ENCODE measurements around the gene TLCD4. TPM values are rescaled to one million over a fixed set of nuclear protein-coding genes. Genes with fewer than 3 reads are reported as not detected.
A peak's percentile ranks its signal among the peaks of the same experiment; 100 is the strongest.

Gene TLCD4
- total and polyA plus RNA-seq, 2 of the 13 experiments (the other 11 are each of a cell fraction or from before 2014, with no cell fraction given) = 4.7 to 14.5 TPM

- TF ChIP-seq ZKSCAN1 (IDR thresholded peaks at IDR 0.05; ENCODE audit: low read length) = no peak
- no peak for TF ChIP-seq ZNF333 (CRISPR knock-in tag; IDR thresholded peaks at IDR 0.05; ENCODE audit: borderline replicate concordance)
- TF ChIP-seq ATAD3A (CRISPR knock-in tag; IDR thresholded peaks at IDR 0.05) = no peak
- no peak for TF ChIP-seq GPN1 (CRISPR knock-in tag; IDR thresholded peaks at IDR 0.05; ENCODE audit: borderline replicate concordance)
- TF ChIP-seq ZFP90 (CRISPR knock-in tag; IDR thresholded peaks at IDR 0.05; ENCODE audit: borderline replicate concordance) = no peak; the same call in 1 of the 2 replicates
- TF ChIP-seq ZFP41 (CRISPR knock-in tag; IDR thresholded peaks at IDR 0.05; ENCODE audit: borderline replicate concordance) = no peak
- TF ChIP-seq ZBTB20 (CRISPR knock-in tag; IDR thresholded peaks at IDR 0.05; ENCODE audit: borderline replicate concordance, low read depth) = no peak
- TF ChIP-seq NFKBIZ (CRISPR knock-in tag; IDR thresholded peaks at IDR 0.05) = no peak
- no peak for TF ChIP-seq RELA (CRISPR knock-in tag; IDR thresholded peaks at IDR 0.05)
- TF ChIP-seq JDP2 (CRISPR knock-in tag; IDR thresholded peaks at IDR 0.05; ENCODE audit: borderline replicate concordance) = no peak
- no peak for TF ChIP-seq ZNF18 (CRISPR knock-in tag; IDR thresholded peaks at IDR 0.05; ENCODE audit: insufficient replicate concordance)
- TF ChIP-seq ZBTB34 (CRISPR knock-in tag; IDR thresholded peaks at IDR 0.05) = no peak
- TF ChIP-seq ZNF781 (CRISPR knock-in tag; IDR thresholded peaks at IDR 0.05; ENCODE audit: borderline replicate concordance, not compliant biosample characterization) = no peak
- no peak for TF ChIP-seq IRX3 (CRISPR knock-in tag; IDR thresholded peaks at IDR 0.05; ENCODE audit: borderline replicate concordance, low read depth)
- no peak for TF ChIP-seq ESRRA (CRISPR knock-in tag; IDR thresholded peaks at IDR 0.05; ENCODE audit: low read depth)
- TF ChIP-seq SNRNP70 (IDR thresholded peaks at IDR 0.05; ENCODE audit: low read depth, low read length) = no peak
- no peak for TF ChIP-seq MATR3 (CRISPR knock-in tag; IDR thresholded peaks at IDR 0.05)
- TF ChIP-seq ELF4 (CRISPR knock-in tag; IDR thresholded peaks at IDR 0.05; ENCODE audit: borderline replicate concordance) = peak; percentile 88
- TF ChIP-seq FOXK2 (IDR thresholded peaks at IDR 0.05) = no peak
- no peak for TF ChIP-seq RFX1 (IDR thresholded peaks at IDR 0.05)
- peak; percentile 77 for TF ChIP-seq XRCC5 (optimal IDR thresholded peaks at IDR 0.05; ENCODE audit: low read length)
- peak; percentile 27; the same call in 1 of the 2 replicates for TF ChIP-seq MIXL1 (CRISPR knock-in tag; IDR thresholded peaks at IDR 0.05)
- no peak for TF ChIP-seq ZC3H13 (CRISPR knock-in tag; IDR thresholded peaks at IDR 0.05)
- TF ChIP-seq UBTF (CRISPR knock-in tag; IDR thresholded peaks at IDR 0.05) = peak; percentile 34; the same call in 1 of the 2 replicates
- no peak for TF ChIP-seq CAMTA2 (CRISPR knock-in tag; IDR thresholded peaks at IDR 0.05; ENCODE audit: borderline replicate concordance)
- TF ChIP-seq ZNF326 (CRISPR knock-in tag; IDR thresholded peaks at IDR 0.05; ENCODE audit: borderline replicate concordance) = no peak
Measured at GRCh38 chr1:95072532-95073419, 44.4 kb upstream of the TLCD4 start, which contains the start of gene ALG14 (continued).
